Erythroblast (primary cell): Measurements from ENCODE around the gene ERCC2.

ENCODE experiments used
- GATA1 ChIP-seq: IDR thresholded peaks from 2 replicates; pipeline ENCODE4 v1.6.1; 2011; ENCODE audit warnings: low read depth, mild to moderate bottlenecking, control low read depth, low read length, moderate library complexity
- POLR2A ChIP-seq: IDR thresholded peaks from 2 replicates; pipeline ENCODE4 v1.6.1; 2011; ENCODE audit warnings: mild to moderate bottlenecking, low read length

- TF ChIP-seq POLR2A (no peak), GATA1 (no peak)
Measured at GRCh38 chr19:45355402-45355801, 15.0 kb downstream of the ERCC2 start.
